GM13976 (cell line): ENCODE measurements around the gene AUTS2.

Experiments used
- DNase-seq: peaks from one replicate; pipeline ENCODE4 v3.0.0; 2012; ENCODE audit warnings: low spot score
- in situ Hi-C: fragments of 300-500 bp; cut with MboI; formaldehyde crosslinking; loops from one replicate; pipeline ENCODE4 v1.12.0; 2022; ENCODE audit warnings: low sequenced_read_pairs, mixed read lengths, inconsistent platforms; ENCODE audit not compliant: unreplicated experiment
- TF ChIP-seq, protein P1 (sequence below): IDR thresholded peaks from 2 replicates; pipeline ENCODE4 v1.5.1; 2012; ENCODE audit warnings: borderline replicate concordance, mild to moderate bottlenecking; ENCODE audit not compliant: insufficient read depth; ENCODE audit errors: extremely low read depth, missing control alignments, control extremely low read depth

Gene AUTS2

DNA sequence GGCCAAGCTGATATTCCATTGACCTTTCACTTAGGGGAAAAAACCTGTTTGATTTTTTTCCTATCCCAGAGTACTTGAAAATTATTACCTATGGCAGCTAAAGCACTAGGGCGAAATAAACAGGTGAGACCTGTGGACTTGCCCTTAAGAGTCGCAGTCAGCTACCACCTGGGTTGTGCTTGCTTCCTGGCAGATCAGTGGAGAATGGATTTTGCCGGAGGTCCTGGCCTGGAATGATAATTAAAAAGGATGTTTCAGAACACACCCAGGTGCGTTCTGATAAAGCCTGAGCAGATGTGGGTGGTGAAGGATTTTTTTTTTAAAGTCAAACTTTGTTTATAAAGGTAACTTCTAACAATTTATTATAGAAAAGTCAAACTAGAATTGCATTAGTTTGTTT is 59.1 kb downstream of the AUTS2 start:
- TF ChIP-seq, protein P1, sequence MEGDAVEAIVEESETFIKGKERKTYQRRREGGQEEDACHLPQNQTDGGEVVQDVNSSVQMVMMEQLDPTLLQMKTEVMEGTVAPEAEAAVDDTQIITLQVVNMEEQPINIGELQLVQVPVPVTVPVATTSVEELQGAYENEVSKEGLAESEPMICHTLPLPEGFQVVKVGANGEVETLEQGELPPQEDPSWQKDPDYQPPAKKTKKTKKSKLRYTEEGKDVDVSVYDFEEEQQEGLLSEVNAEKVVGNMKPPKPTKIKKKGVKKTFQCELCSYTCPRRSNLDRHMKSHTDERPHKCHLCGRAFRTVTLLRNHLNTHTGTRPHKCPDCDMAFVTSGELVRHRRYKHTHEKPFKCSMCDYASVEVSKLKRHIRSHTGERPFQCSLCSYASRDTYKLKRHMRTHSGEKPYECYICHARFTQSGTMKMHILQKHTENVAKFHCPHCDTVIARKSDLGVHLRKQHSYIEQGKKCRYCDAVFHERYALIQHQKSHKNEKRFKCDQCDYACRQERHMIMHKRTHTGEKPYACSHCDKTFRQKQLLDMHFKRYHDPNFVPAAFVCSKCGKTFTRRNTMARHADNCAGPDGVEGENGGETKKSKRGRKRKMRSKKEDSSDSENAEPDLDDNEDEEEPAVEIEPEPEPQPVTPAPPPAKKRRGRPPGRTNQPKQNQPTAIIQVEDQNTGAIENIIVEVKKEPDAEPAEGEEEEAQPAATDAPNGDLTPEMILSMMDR: no peak
- in situ Hi-C loops: no loop called here
- no peak for DNase-seq

DNA sequence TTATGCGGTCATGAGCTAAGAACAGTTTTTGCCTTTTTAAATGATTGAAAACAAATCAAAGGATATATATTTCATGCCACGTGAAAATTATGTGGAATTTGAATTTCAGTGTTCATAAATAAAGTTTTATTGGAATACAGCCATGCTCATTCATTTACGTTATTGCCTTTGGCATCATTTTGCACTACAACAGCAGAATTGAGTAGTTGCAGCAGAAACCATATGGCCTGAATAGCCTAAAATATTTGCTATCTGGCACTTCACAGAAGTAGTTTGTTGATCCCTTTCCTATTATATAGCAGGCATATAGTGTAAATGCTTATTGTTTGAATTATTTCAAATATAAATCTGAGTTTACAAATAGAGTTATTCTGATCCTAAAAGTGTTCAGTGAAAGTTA is 59.7 kb downstream of the AUTS2 start:
- in situ Hi-C loops: no loop called here
- TF ChIP-seq, protein P1: no peak
- no peak for DNase-seq

DNA sequence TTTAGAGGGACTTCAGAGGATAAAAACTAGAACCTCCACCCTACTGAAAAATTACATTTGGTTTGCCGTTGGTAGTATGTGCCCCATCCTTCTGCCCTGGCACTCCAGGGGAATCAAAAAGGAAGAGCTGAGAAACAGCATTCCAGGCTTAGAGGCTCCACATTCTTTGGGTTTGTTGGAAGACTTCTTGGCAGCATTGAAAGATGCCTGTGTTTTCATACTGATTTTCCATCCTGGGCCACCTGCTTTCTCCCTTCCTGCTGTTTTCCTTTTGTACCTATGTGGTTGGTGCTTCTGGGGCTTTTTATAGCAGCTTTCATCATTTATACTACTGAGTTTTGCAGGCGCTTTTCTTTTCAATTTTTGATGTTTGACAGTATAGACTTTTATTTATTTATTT is 61.7 kb downstream of the AUTS2 start:
- no peak for DNase-seq
- in situ Hi-C loops: no loop called here
- TF ChIP-seq, protein P1: no peak

DNA sequence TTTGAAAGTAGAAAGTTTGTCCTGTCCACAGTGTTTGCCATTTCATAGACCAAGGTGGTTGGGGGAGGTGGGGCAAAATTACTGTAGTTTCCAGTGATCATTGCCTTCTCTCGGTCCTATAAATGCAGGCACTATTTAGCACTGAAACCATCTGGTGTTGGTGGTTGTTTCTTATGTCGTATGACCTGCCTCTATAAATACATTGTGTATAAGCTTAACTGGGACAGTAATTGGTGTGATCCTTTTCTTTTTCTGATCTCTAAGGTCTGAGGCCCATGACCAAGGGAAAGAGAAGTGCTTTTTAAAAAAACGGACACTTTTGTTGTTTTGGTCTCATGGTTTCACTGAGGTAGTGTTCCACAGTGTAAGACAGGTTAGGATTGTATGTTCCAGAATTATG is 63.1 kb downstream of the AUTS2 start:
- peak; percentile 34 for DNase-seq
- in situ Hi-C loops: no loop called here
- TF ChIP-seq, protein P1: no peak

DNA sequence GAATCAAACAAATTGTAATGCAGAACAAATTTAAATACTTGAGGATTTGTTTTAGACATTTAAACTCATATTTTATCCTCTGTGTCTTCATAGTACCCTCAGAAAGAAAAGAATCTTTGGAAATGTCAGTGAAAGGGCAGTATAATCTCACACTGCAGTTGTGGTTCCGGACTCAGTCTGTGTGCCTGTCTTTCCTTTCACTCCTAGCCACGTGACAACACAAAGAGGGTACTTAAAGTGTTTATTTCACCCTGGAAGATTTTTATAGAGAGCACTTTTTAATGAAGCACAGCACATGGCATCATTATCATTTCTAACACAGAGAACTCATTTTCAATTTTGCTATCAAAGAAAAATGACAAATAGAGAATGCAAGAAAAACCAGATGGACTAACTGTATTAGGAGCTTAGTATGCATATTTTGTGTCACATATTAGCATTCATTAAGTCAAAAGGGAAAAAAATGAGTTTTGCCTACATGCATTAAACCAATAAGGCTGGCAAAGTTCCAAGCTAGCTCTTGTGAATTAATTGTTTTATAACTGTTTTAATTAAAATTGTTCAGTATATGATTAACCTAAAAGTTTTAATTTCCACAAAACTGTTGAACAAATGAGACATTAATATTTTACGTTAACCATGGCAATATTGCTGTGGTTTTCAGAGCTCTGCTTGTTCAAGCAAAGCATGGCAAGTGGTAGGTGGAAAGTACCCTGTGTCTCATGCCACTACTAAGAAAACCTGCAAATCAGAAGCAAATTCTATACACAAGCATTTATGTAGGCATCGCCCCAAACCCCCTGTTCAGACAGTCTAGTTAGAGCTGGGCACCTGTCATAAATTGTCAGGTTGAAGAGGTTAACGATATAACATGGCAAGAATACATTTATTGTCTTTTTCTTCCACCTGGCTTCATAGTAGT is 65.9 kb downstream of the AUTS2 start:
- in situ Hi-C loops: no loop called here
- no peak for DNase-seq
- TF ChIP-seq, protein P1: no peak

DNA sequence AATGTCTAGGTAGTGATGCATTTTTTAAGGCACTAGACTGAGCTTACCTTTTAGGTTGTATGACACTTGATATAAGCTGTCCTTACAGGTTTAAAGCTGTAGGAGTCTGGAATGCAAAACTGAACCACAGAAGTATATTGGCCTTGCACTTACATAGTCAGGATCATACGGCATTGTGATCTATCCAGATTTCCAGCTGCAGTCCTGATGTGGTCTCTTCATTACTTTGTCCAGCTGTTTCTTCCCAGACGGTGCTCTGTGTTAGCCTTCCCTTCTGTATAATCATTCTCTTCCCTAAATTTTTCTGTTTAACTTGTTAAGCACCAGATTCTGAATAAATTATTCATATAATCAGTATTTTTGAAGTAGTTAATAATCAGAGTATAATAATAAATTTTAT is 67.1 kb downstream of the AUTS2 start:
- in situ Hi-C loops: no loop called here
- DNase-seq: no peak
- TF ChIP-seq, protein P1: no peak

DNA sequence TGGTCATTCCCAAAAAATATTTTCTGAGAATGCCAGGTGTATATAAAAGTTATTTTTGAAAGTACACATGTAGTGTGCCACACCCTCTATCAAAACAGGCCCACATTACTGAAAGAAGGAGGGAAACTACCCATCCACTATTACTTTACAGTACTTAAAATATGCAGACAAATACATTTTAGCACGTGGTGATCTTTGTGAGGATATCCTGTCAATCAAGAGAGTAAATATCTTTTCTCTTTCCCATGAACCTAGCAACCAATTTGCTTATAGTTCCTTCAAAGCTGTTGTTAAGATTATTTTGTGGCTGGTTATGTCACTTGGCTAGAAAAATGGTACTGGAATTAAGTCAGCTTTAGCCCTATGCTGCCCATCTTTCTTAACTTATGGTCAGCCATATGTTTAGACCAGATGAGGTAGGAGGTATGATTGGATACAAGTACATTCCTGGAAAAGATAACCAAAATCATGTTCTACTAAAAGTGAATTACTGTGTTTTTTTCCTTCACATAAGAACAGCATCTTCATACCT is 70.1 kb downstream of the AUTS2 start:
- no peak for DNase-seq
- in situ Hi-C loops: no loop called here
- TF ChIP-seq, protein P1: no peak
